HTR-8/SVneo (cell line): Measurements from ENCODE around the gene SOX10.
"Not testable (repeated sequence)": the region's sequence is repeated elsewhere in the genome, so short reads cannot be mapped to it uniquely, and the experiment has no call there.

Source experiments
- DNase-seq: peaks from one replicate; pipeline ENCODE4 v3.0.0; 2011; ENCODE audit warnings: low spot score, mixed read lengths; ENCODE audit not compliant: insufficient read length
- FAIRE-seq: peaks from 2 replicates; lab custom pipeline; 2011; peaks lifted over from hg19 to GRCh38; lab: Jason Lieb, UNC

Gene SOX10

GRCh38 chr22:37989146-37990045 is 5.0 kb upstream of the SOX10 start:
- FAIRE-seq (no peak), DNase-seq (no peak)

DNA sequence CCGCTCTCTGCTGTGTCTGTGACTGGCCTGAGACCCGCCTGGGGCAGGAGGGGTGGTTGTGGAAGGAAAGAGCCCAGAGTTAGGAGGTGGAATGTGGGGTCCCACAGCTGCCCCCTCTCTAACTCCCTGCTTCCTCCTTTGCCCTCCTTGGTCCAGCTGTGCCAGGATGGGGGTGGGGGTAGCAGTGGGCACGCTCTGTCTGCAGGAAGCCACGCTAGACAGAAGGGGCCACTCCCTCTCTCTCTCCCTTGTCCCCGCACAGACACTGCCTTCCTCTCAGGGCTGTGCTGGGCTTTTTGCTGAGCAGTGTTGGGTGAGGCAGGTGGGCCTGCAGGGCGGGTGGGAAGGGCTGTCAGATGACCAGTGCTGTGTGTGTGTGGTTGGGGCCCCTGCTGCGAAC is 2.0 kb upstream of the SOX10 start:
- no peak for DNase-seq
- no peak for FAIRE-seq

GRCh38 chr22:37985751-37986281 is 1.5 kb upstream of the SOX10 start:
- no peak for FAIRE-seq
- DNase-seq, result no peak

DNA sequence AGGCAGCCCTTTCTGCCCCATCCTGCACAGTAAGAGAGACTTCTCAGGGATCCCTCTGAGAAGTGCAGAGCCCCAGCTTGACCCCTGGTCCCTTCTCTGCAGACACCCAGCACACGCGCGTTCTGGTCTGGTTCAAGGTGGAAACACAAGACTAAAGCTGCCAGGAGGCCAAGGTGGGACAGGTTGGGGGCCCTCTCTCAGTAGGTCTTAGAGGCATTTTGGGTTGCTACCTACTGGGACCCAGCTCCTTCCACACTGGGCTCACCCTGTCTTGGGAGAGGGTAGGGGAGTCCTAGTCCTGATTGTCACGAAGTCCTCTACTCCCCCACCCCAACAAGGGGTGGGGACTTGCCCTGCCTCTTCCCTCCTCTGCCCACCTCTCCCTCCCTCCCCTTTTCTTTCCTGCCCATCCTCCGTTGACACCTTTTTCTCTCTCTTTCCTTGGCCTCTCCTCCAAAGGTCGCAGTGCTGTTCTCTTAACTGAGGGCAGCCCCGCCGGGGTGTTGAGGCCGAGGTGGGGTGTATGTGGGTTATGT is 763 bp upstream of the SOX10 start:
- DNase-seq (no peak), FAIRE-seq (no peak)

DNA sequence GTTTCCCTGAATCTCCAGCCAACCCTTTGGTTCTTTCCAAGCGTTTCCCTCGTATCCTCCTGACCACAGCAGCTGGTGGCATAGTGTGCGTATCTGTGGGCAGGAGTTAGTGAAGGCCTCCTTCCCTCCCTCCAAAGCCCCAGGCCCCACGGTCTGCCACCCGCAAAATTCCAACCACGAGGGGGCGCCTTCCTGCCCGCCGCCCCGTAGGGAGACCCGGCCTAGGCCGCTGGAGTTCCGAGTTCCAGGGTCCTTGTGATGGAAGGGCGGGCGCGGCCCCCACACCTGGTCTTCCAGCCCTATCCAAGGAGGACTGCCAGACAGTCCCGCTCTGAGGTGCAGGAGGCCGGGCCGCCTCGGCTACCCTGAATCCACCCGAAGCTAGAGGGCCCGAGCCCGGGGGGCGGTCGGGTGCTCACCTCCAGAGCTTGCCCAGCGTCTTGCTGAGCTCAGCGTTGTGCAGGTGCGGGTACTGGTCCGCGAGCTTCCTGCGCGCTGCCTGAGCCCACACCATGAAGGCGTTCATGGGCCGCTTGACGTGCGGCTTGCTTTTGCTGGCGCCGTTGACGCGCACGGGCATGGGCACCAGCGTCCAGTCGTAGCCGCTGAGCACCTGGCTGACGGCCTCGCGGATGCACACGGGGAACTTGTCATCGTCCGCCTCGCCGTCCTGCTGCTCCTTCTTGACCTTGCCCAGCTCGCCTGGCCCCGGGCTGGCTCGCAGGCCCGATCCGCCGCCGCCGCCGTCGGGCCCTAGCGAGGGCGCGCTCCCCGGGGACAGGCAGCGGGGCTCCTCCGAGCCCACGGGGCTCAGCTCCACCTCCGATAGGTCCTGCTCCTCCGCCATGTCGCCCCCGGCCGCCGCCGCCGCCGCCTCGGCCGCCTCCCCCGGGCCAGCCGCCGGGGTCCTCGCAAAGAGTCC is 1.2 kb downstream of the SOX10 start:
- FAIRE-seq (no peak), DNase-seq (no peak)

GRCh38 chr22:37982151-37982785 is 2.1 kb downstream of the SOX10 start:
- no peak for FAIRE-seq
- no peak for DNase-seq

GRCh38 chr22:37981282-37982011 is 2.9 kb downstream of the SOX10 start:
- DNase-seq (no peak), FAIRE-seq (no peak)

- no peak for DNase-seq
- no peak for FAIRE-seq
Measured at GRCh38 chr22:37979782-37980181, 4.6 kb downstream of the SOX10 start.

- DNase-seq (no peak), FAIRE-seq (no peak)
Measured at GRCh38 chr22:37976547-37976946, 7.8 kb downstream of the SOX10 start.

DNA sequence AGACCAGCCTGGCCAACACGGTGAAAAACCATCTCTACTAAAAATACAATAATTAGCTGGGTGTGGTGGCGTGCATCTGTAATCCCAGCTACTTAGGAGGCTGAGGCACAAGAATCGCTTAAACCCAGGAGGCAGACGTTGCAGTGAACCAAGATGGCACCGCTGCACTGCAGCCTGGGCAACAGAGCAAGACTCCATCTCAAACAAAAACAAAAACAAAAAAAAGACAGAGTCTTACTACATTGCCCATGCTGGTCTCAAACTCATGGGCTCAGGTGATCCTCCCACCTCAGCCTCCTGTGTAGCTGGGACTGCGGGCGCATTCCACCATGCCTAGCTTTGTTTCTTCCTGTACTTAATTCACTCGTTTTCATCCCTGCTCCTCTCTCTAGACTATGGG is 8.3 kb downstream of the SOX10 start:
- not testable (repeated sequence) for DNase-seq, FAIRE-seq

GRCh38 chr22:37975153-37975552 is 9.2 kb downstream of the SOX10 start:
- FAIRE-seq (no peak), DNase-seq (no peak)

GRCh38 chr22:37973271-37974170 is 10.8 kb downstream of the SOX10 start:
- FAIRE-seq (no peak), DNase-seq (no peak)

DNA sequence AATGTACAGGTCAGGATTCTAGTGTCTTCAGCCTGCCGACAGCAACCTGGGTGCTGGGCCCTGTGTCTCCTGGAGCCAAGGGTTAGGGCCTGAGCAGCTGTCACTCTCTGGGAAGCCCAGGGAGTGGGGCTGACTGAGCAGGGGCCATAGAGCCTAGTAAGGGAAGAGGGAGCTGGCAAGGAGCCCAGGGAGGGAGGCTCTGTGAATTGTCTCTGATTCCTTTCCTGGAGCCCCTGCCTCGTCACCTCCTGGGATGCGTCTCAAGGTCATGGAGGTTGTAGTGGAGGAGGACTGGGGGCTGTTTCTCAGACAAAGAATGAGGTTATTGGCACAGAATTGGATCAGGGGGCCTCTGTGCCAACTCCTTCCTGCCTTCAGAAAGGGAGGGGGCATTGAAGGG is 11.8 kb downstream of the SOX10 start:
- FAIRE-seq, result no peak
- no peak for DNase-seq

DNA sequence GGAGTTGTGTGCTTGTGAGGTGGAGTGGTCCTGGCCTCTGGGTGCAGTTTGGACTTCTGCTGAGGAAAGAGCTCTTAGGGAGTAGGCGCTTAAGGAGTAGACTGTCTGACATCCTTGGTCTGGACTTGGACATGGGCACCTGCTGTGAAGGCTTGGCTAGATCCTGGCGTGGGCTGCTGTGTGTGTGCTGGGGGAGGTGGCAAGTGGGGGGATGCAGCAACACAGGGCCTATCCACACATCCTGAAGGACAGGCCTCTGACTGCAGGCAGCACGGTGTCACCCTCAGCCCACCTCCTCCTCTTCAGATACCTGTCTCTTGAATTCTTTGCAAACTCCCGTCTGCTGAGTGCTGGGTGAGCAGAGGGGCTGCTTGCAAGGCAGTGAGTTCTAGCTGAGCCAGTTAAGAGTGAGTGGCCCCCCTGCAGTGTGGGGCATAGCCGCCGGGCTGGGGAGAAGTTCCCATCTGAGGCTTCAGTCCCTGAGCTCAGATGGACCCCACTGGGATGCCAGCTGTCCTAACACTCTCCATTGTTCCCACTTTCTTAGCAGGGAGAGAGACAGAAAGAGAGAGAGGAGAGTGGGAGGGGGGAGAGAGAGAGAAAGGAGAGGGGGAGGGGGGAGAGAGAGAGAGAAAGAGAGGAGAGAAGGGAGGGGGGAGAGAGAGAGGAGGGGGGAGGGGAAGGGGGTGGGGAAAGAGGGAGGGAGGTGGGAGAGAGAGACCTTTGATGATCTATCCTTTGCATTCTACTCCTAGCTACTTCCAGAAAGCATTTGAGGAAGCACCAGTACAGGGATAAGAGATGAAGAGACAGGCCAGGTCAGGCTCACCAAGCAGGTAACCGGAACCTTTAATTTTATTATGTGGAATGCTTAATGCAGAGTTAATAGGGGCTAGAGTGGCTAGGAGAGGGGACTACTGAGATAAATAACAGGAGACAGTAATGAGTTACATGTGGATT is 12.6 kb downstream of the SOX10 start:
- FAIRE-seq (no peak), DNase-seq (no peak)

- FAIRE-seq (no peak), DNase-seq (no peak)
Measured at GRCh38 chr22:37970864-37971263, 13.5 kb downstream of the SOX10 start.

DNA sequence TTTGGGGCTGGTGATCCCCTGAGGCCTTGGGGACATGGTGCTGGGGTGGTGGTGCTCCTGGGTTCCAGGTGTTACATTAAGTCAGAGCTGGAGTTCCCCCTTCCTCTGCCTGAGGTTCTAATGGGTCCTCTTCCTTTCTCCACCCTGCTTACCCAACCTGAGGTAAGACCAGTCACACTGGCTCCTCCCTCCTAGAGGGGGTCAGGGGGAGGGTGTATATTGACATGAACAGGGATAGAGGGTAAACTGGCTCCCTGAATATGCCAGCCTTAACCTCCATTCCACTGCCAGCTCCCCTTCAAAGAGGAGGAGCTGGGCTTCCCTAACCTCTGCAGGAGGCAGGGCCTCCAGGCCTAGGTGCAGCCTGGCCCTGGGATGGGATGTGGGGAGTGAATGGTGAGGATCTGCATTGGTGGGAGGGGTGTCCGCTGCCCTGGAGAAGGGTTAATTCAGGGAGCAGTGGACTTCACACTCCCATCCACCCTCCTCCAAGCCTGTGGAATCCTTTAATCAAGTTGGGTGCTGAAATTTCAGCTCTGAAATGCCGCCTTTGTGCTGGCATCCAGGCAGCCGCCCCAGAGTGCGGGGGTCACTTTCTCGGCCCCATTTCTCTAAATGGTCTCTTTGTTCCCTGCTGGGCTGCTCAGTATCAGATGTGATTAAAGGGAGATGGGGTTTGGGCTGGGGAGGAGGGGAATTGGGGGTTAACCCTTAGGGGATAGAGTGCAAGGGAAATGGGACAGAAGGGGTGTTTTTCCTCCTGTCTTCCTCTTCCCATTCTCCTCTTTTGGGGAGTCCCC is 15.7 kb downstream of the SOX10 start:
- no peak for DNase-seq
- no peak for FAIRE-seq
